CD4-positive, alpha-beta T cell treated with Interleukin-15 for 1 hour (primary cell): ENCODE data around the gene MOV10L1.

ENCODE experiments used
- DNase-seq: peaks from one replicate; pipeline ENCODE4 v3.0.0-alpha.2; 2020

MOV10L1 gene

DNA sequence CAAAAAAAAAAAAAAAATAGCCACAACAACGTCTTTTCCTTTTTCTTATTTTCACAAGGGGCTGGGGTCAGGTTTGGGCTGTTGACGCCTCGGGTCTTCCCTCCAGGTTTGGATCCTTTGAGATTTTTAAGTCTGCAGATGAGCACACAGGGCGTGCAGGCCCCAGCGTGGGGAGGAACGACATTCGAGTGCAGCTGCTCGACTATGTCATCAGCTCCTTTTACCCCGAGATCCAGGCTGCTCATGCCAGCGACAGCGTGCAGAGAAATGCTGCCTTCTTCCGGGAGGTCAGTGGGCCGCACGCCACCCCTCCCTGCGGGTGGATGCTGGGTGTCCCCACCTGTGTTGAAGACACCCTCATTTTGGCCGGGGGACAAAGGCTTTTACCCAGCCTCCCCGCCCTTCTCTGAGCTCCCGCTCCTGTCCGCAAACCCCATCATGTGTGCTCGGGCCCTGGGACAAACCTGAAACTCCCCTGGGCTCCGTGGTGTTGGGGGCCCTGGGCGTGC, 118.7 kb downstream of the MOV10L1 start:
- DNase-seq: no peak

DNA sequence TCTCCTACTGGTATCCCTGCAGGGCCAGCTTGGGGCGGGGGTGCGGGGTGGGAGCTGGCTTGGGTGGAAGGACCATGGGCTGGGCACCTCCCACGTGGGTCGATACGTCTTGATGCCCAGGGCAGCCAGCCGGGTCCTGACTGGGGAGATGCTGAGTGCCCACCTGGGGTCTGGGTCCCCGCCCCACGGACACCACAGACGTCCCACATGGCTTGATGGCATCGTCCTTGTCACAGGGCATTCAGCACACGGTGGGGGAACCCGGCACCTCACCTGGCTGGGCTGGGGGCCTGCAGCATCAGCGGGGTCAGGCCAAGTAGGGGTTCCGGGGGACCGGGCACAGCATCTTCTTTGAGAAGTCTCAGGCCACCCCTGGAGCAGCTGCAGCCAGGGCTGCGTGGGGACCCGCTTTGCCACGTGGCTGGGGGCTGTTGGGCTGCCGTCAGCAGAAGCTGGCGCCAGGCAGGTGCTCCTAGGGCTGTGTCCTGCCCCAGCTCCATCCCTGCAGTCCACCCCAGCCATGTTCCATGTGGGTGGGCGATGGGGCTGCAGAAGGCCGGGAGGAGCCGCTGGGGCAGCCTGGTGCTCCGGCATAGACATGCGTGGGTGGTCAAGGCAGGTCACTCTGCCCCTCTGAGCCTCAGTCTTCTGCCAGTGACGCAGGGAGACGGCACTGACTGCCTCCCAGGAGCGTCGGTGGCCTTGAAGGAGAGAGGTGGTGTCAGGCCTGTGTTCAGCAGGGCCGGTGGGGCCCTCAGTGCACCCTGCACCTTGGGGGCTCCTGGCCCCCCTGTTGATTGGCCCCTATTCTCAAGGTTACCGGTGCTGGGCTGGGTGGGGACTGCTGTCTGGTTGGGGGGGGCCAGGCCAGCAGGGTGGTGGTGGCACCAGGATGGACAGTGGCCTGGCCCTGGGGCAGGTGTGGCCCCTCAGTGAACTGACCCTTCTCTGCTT, 119.4 kb downstream of the MOV10L1 start:
- DNase-seq: no peak

DNA sequence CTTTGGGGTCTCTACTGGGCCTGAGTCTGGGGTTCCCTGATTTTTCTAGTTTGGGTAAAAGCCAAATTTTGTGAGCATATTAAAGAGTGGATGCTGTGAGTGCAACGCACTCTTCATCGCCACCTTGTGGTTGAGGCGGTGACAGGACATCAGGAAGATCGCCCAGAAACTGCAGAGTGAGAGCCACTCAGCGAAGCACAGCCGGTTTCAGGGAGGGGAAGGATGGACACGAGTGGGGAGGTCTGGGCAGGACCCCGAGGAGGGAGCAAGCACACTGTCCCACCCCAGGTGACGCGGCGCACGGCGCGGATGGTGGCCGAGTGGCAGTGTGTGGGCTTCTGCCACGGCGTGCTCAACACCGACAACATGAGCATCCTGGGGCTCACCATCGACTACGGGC, 120.1 kb downstream of the MOV10L1 start:
- DNase-seq: peak; percentile 69

DNA sequence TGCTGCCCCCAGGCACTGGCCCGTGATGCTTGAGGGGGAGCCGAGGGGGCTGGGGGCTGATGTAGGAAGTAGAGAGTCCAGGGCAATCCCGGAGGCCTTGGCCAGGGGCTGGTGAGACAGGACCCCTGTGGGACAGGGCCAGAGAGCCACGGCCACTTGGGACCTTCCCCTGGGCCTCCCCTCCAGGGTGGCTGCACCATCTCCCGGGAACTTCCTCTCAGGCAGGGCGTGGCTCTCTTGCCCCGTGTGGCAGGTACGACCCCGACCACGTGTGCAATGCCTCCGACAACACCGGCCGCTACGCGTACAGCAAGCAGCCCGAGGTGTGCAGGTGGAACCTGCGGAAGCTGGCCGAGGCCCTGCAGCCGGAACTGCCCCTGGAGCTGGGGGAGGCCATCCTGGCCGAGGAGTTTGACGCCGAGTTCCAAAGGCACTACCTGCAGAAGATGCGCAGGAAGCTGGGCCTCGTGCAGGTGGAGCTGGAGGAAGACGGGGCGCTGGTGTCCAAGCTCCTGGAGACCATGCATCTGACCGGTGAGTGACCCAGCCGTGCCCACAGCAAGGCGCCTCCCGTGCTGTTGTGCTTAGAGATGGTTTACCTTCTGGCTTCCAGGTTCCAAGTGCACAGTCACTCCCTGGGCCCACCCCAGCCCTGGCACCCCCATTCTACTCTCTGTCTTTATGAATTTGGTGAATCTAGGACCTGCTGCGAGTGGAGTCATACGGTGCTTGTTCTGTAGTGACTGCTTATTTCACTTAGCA, 120.8 kb downstream of the MOV10L1 start:
- DNase-seq: no peak

DNA sequence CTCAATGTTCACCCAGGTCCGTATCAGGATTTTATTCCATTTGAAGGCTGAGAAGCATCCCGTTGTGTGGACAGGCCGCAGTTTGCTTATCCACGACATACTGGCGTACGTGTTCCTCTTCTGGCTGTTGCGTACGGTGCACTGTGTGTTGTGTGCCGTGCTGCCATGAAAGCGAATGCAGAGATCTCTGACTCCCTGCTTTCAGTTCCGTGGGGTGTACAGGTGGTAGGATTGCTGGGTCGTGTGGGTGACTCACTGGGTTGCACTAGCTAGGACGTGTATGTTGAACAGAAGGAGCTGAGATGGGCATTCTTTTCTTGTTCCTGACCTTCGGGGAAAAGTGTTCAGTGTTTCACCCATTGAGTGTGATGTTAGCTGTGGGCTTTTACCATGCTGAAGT, 121.3 kb downstream of the MOV10L1 start:
- no peak for DNase-seq
